Parathyroid adenoma (tissue), 2 donors: ENCODE measurements around the gene CCL3.

Experiments
- H2AFZ ChIP-seq: fragments of 300-600 bp; sonication (generic); one replicate; pipeline ENCODE4 v1.7.0; 2017; ENCODE audit warnings: antibody characterized with exemption, mild to moderate bottlenecking
- H3K27ac ChIP-seq: fragments of 300-600 bp; sonication (generic); one replicate; pipeline ENCODE4 v1.7.0; 2017
- H3K27me3 ChIP-seq: fragments of 300-600 bp; sonication (generic); one replicate; pipeline ENCODE4 v1.7.0; 2017; ENCODE audit warnings: low read length; ENCODE audit not compliant: control insufficient read depth, insufficient read depth
- H3K36me3 ChIP-seq: fragments of 300-600 bp; sonication (generic); one replicate; pipeline ENCODE4 v1.7.0; 2017; ENCODE audit warnings: low read length; ENCODE audit not compliant: control insufficient read depth, insufficient read depth
- H3K4me1 ChIP-seq: fragments of 300-600 bp; sonication (generic); one replicate; pipeline ENCODE4 v1.7.0; 2017; ENCODE audit warnings: control low read depth
- H3K4me2 ChIP-seq: fragments of 300-600 bp; sonication (generic); one replicate; pipeline ENCODE4 v1.7.0; 2017; ENCODE audit warnings: low read length
- H3K4me3 ChIP-seq: fragments of 300-600 bp; sonication (generic); one replicate; pipeline ENCODE4 v1.7.0; 2017; ENCODE audit warnings: low read depth, low read length
- H3K79me2 ChIP-seq: fragments of 300-600 bp; sonication (generic); one replicate; pipeline ENCODE4 v1.7.0; 2017; ENCODE audit warnings: control low read depth
- H3K9ac ChIP-seq: fragments of 300-600 bp; sonication (generic); one replicate; pipeline ENCODE4 v1.7.0; 2017; ENCODE audit warnings: mild to moderate bottlenecking
- H3K9me3 ChIP-seq: fragments of 300-600 bp; sonication (generic); one replicate; pipeline ENCODE4 v1.7.0; 2017; ENCODE audit warnings: low read length; ENCODE audit not compliant: control insufficient read depth
- TF ChIP-seq, protein P1 (sequence below): fragments of 300-600 bp; sonication (generic); IDR thresholded peaks from one replicate; pipeline ENCODE4 v1.7.0; 2017; ENCODE audit warnings: antibody characterized with exemption, mild to moderate bottlenecking
- donor health status: primary hyperparathyroidism.

Gene CCL3

DNA sequence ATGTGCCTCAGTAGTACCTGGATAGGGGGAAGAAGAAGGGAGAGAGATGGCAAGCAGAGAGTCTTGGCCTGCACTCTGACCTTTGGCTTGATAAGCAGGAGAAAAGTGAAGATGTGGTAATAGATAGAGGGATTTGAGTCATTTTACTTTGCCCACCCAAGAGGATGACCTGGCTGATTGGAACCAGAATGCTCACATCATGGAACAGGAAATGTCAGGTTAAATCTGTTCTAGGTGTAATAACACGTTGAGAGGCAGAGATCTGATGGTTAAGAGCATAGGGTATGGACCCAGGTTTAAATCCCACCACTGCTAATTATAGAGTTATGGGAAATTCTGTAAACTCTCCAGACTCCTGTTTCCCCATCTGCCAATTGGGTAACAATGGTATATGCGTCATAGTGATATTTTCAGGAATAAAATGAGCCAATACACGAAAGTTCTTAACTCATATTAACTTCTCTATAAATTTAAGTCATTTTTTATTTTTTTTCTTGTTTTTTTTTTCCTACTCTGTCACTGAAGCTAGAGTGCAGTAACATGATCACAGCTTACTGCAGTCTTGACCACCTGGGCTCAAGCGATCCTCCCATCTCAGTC is 33.9 kb downstream of the CCL3 start:
- Histone ChIP-seq H3K9ac (no peak overlapping the region), H3K9me3 (no peaks in the 10 kb centered on the region), H2AFZ (no peak overlapping the region), H3K27ac (no peak overlapping the region), H3K27me3 (no peaks in the 10 kb centered on the region), H3K4me1 (no peaks in the 10 kb centered on the region), H3K79me2 (no peaks in the 10 kb centered on the region), H3K36me3 (no peaks in the 10 kb centered on the region), H3K4me2 (no peak overlapping the region), H3K4me3 (no peak overlapping the region)
- TF ChIP-seq, protein P1, sequence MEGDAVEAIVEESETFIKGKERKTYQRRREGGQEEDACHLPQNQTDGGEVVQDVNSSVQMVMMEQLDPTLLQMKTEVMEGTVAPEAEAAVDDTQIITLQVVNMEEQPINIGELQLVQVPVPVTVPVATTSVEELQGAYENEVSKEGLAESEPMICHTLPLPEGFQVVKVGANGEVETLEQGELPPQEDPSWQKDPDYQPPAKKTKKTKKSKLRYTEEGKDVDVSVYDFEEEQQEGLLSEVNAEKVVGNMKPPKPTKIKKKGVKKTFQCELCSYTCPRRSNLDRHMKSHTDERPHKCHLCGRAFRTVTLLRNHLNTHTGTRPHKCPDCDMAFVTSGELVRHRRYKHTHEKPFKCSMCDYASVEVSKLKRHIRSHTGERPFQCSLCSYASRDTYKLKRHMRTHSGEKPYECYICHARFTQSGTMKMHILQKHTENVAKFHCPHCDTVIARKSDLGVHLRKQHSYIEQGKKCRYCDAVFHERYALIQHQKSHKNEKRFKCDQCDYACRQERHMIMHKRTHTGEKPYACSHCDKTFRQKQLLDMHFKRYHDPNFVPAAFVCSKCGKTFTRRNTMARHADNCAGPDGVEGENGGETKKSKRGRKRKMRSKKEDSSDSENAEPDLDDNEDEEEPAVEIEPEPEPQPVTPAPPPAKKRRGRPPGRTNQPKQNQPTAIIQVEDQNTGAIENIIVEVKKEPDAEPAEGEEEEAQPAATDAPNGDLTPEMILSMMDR, result no peak

DNA sequence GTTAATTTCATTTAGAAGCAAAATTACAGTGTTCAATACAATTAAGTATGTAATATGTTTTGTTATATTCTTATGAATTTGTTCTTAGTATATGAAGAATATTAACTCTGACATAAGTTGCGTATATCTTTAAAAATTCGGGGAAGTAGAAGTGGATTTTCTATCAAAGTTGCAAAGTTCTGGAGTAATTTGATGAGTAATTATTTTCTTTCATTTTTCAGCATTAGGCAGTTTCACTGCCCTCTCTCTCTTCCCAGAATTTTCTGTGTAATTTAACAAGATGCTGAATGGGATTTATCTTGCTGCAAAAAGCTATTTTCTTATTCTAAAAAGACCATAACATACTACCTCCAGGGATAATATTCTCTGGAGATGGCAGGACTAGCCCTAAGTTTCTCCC is 34.8 kb downstream of the CCL3 start:
- TF ChIP-seq, protein P1, result no peak
- no peaks in the 10 kb centered on the region for H3K9me3 ChIP-seq
- H3K79me2 ChIP-seq, result no peaks in the 10 kb centered on the region
- H2AFZ ChIP-seq, result no peak overlapping the region
- H3K4me2 ChIP-seq, result no peak overlapping the region
- no peaks in the 10 kb centered on the region for H3K27me3 ChIP-seq
- H3K27ac ChIP-seq, result no peak overlapping the region
- H3K36me3 ChIP-seq, result no peaks in the 10 kb centered on the region
- no peak overlapping the region for H3K9ac ChIP-seq
- H3K4me1 ChIP-seq, result no peaks in the 10 kb centered on the region
- no peak overlapping the region for H3K4me3 ChIP-seq

DNA sequence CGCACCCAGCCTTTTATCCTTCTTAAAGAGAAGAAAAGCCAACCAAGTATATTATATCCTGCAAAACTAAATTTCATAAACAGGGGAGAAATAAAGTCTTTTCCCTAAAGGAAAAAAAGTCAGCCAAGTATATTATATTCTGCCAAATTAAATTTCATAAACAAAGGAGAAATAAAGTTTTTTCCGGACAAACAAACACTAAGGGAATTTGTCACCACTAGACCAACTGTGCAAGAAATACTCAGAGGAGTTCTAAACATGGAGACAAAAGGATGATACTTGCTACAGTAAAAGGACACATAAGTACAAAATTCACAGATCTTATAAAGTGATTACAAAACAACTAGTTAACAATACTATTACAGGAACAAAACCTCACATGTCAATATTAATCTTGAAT is 40.3 kb downstream of the CCL3 start:
- no peaks in the 10 kb centered on the region for H3K36me3 ChIP-seq
- H3K27me3 ChIP-seq, result no peaks in the 10 kb centered on the region
- no peak overlapping the region for H3K4me3 ChIP-seq
- H3K27ac ChIP-seq, result no peak overlapping the region
- H3K9ac ChIP-seq, result no peak overlapping the region
- H3K9me3 ChIP-seq, result no peaks in the 10 kb centered on the region
- no peaks in the 10 kb centered on the region for H3K4me1 ChIP-seq
- TF ChIP-seq, protein P1, result no peak
- no peaks in the 10 kb centered on the region for H3K79me2 ChIP-seq
- no peak overlapping the region for H3K4me2 ChIP-seq
- H2AFZ ChIP-seq, result no peak overlapping the region

DNA sequence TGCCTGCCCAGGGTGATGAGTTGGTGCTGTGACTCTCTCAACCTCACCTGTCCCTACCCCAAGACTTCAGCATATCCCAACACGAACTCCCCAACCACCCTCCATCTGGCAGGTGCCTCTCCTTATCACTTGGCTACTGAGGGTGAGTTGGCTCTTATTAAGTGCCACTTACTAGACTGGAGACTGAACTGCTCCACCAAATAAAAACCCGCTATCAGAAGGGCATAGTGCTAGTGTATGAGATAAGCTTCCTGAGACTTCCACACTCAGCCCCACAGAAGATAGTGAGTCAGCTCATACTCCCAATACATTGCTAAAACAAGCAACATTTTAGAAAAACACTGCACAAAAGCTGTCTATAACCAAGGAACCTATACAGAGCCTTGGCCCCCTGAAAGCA is 41.9 kb downstream of the CCL3 start:
- TF ChIP-seq, protein P1, result no peak
- no peak overlapping the region for H2AFZ ChIP-seq
- H3K4me2 ChIP-seq, result no peak overlapping the region
- no peaks in the 10 kb centered on the region for H3K4me1 ChIP-seq
- no peaks in the 10 kb centered on the region for H3K27me3 ChIP-seq
- H3K9me3 ChIP-seq, result no peaks in the 10 kb centered on the region
- H3K36me3 ChIP-seq, result no peaks in the 10 kb centered on the region
- no peak overlapping the region for H3K4me3 ChIP-seq
- no peaks in the 10 kb centered on the region for H3K79me2 ChIP-seq
- H3K27ac ChIP-seq, result no peak overlapping the region
- H3K9ac ChIP-seq, result no peak overlapping the region
